Measurements from ENCODE around the gene ASXL1. TPM values are rescaled to one million over a fixed set of nuclear protein-coding genes. Genes with fewer than 3 reads are reported as not detected.

ASXL1 gene
- total and polyA plus RNA-seq, 9 of the 15 experiments (the other 6 are each of a cell fraction or from before 2014, with no cell fraction given), result 6.5 to 65.3 (median 32.3) TPM

- no peak for TF ChIP-seq PHF20 (IDR thresholded peaks at IDR 0.05; ENCODE audit: partially characterized antibody)
- no peak for TF ChIP-seq SP2 (IDR thresholded peaks at IDR 0.05; ENCODE audit: extremely low read depth, low read depth, low read length, poor library complexity, severe bottlenecking)
- no peak for TF ChIP-seq ZNF445 (CRISPR knock-in tag; IDR thresholded peaks at IDR 0.05; ENCODE audit: low read depth)
- no peak for TF ChIP-seq ATF4 (CRISPR knock-in tag; IDR thresholded peaks at IDR 0.05)
- peak; percentile 43; the same call in 1 of the 2 replicates for TF ChIP-seq SPI1 (IDR thresholded peaks at IDR 0.05; ENCODE audit: borderline replicate concordance, low read depth, low read length)
- TF ChIP-seq BDP1 (IDR thresholded peaks at IDR 0.05; ENCODE audit: insufficient read depth, insufficient read length), result no peak
- no peak; the same call in 1 of the 2 replicates for TF ChIP-seq GTF2E2 (tag; IDR thresholded peaks at IDR 0.05)
- TF ChIP-seq ZNF507 (tag; conservative IDR thresholded peaks at IDR 0.05), result no peak
- TF ChIP-seq ESRRB (CRISPR knock-in tag; IDR thresholded peaks at IDR 0.05; ENCODE audit: borderline replicate concordance), result no peak
- no peak for TF ChIP-seq THRB (CRISPR knock-in tag; conservative IDR thresholded peaks at IDR 0.05)
- TF ChIP-seq NR0B1 (IDR thresholded peaks at IDR 0.05; ENCODE audit: partially characterized antibody), result no peak
- TF ChIP-seq ARHGAP35 (IDR thresholded peaks at IDR 0.05; ENCODE audit: partially characterized antibody), result no peak
- no peak for TF ChIP-seq KLF16 (IDR thresholded peaks at IDR 0.05)
- no peak for TF ChIP-seq ATF1 (CRISPR knock-in tag; IDR thresholded peaks at IDR 0.05)
- TF ChIP-seq ATF1 (tag; IDR thresholded peaks at IDR 0.05), result peak; percentile 30; the same call in 1 of the 2 replicates
- TF ChIP-seq CREB5 (CRISPR knock-in tag; IDR thresholded peaks at IDR 0.05), result no peak
- TF ChIP-seq MCM5 (IDR thresholded peaks at IDR 0.05; ENCODE audit: low read depth), result no peak
- no peak for TF ChIP-seq ZSCAN29 (IDR thresholded peaks at IDR 0.05)
- TF ChIP-seq HDAC6 (IDR thresholded peaks at IDR 0.05; ENCODE audit: low read depth, low read length), result no peak
- peak; percentile 47 to 83; a peak in 3 of 4 replicates for TF ChIP-seq TEAD1 (CRISPR knock-in tag; IDR thresholded peaks at IDR 0.05)
- no peak for TF ChIP-seq ZNF766 (CRISPR knock-in tag; conservative IDR thresholded peaks at IDR 0.05)
Measured at GRCh38 chr20:32474967-32475811, 117.1 kb downstream of the ASXL1 start (continued).
